Subcutaneous adipose tissue (tissue), 4 donors: ENCODE measurements around the gene ELAC2. TPM values are rescaled to one million over a fixed set of nuclear protein-coding genes. Genes with fewer than 3 reads are reported as not detected.

Experiments used
- CTCF ChIP-seq: fragments of 450-650 bp; IDR thresholded peaks from one replicate; pipeline ENCODE4 v1.5.1; 2016; ENCODE audit warnings: low read depth, mild to moderate bottlenecking, control low read depth, antibody characterized with exemption, moderate library complexity
- total RNA-seq, 4 donors: library from RNA; depleted of rRNA; stranded (reverse); fragments of >200 nt; gene quantifications; one replicate each; pipeline ENCODE4 v1.1.0, GENCODE V29; 2016

ELAC2 gene
- total RNA-seq, 4 donors from 2014 or later = 60.1 to 85.9 (median 63.7) TPM

DNA sequence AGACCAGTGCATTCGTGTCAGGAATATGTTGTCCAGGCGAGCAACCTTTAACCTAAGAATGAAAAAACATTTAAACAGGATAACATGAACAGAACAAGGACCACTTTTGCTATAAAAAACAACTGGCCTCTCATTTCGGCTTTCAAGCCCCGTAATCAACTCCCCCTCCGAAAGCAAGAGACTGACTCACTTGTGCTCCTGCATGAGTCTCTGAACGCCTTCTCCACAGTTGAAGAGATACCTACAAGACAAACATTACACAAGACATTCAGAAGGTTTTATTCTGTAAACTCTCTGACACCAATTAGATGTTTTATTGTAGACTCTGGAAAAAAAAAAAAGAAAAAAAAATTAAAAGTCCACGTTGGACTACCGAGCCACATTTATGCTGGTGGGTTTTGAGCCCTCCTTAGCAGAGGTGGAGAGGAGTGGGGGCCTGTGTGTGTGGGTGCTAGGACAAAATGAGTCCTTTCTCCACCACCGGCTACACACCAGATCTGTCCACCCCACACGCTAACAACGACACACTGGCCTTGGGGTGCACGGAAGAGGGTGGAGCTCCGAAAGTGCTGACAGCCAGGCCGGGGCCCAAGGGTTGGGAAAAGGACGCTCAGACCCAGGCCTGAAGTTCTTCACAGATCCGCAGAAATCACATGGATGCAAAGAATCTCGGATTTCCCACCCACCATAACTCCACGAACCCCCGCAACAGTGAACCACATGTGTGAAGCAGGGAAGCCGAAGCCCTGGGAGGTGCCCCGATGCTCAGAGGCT is 759 bp downstream of the ELAC2 start:
- TF ChIP-seq CTCF = no peak

- TF ChIP-seq CTCF = no peak
These were observed 3.0 kb downstream of the ELAC2 start for GRCh38 chr17:13014801-13015200.

GRCh38 chr17:13010959-13011358 is 6.9 kb downstream of the ELAC2 start:
- no peak for TF ChIP-seq CTCF

GRCh38 chr17:13008461-13008860 is 9.4 kb downstream of the ELAC2 start:
- TF ChIP-seq CTCF = no peak

GRCh38 chr17:13005530-13005929 is 12.3 kb downstream of the ELAC2 start:
- TF ChIP-seq CTCF = no peak

- TF ChIP-seq CTCF = no peak
These were observed 13.5 kb downstream of the ELAC2 start for GRCh38 chr17:13004336-13004735.

DNA sequence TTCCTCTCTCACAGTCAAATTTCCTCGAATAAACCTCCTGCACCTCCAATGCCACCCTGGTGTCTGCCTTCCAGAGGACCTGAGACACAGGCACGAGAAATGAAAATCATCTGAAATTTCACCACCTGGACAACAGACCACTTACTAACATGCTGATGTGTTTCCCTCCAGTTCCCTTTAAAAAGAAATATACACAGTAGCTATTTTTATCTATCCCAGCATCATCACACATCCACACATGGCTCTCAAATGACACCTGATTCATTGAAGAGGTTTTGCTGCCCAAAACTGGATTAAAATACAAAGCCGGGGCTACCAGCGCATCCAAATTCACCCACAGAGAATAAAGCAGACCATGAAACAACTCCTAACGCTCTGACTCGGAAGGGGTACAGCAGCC is 13.9 kb downstream of the ELAC2 start:
- TF ChIP-seq CTCF = no peak
